ENCODE measurements around the gene ERC1. TPM values are rescaled to one million over a fixed set of nuclear protein-coding genes. Genes with fewer than 3 reads are reported as not detected.

The ERC1 gene
- total RNA-seq, 2 donors from 2014 or later, result 40.3 to 43.0 TPM

DNA sequence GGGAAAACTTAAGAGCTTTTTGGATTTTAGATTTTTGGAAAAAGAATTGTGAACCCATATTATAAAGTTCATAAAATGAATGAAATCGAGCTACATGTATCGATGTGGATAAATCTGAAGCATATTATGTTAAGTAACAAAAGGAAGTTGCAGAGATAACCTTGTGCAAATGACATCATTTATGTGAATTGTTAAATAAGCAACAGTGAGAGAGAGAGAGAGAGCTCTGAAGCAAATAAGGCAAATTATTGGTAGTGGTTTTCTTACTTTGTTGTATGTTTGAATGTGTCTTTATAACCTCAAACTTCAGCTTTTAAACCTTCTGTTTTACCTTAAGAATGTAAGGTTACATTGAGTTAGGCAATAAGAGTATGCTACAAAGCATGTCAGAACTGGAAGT lies 78.8 kb downstream of the ERC1 start:
- H3K4me3 ChIP-seq, result no peak overlapping the region
- H3K36me3 ChIP-seq, result no peaks in the 10 kb centered on the region
- no peak overlapping the region for H3K27ac ChIP-seq
- TF ChIP-seq, protein P1, sequence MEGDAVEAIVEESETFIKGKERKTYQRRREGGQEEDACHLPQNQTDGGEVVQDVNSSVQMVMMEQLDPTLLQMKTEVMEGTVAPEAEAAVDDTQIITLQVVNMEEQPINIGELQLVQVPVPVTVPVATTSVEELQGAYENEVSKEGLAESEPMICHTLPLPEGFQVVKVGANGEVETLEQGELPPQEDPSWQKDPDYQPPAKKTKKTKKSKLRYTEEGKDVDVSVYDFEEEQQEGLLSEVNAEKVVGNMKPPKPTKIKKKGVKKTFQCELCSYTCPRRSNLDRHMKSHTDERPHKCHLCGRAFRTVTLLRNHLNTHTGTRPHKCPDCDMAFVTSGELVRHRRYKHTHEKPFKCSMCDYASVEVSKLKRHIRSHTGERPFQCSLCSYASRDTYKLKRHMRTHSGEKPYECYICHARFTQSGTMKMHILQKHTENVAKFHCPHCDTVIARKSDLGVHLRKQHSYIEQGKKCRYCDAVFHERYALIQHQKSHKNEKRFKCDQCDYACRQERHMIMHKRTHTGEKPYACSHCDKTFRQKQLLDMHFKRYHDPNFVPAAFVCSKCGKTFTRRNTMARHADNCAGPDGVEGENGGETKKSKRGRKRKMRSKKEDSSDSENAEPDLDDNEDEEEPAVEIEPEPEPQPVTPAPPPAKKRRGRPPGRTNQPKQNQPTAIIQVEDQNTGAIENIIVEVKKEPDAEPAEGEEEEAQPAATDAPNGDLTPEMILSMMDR (IDR thresholded peaks at IDR 0.05), result no peak
- no peaks in the 10 kb centered on the region for H3K4me1 ChIP-seq
- H3K27me3 ChIP-seq, result no peaks in the 10 kb centered on the region
- H3K9me3 ChIP-seq, result no peaks in the 10 kb centered on the region
- DNase-seq (ENCODE audit: low spot score), result no peak

DNA sequence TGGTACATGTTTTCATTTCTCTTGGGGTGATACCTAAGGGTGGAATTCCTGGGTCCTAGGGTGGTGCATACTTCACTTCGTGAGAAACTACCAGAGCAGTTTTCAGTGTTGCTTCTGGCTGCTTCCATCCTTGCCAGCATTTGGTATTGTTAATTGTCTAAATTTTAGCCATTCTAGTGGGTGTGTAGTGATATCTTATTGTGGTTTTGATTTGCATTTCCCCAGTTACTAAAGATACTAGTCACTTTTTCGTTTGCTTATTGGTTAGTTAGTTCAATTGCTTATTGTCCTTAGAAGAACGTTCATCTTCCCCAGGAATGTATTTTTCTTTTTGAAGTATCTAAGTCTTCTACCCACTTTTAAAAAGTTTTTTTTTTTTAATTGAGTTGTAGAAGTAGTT lies 80.2 kb downstream of the ERC1 start:
- no peak overlapping the region for H3K27ac ChIP-seq
- no peaks in the 10 kb centered on the region for H3K27me3 ChIP-seq
- TF ChIP-seq, protein P1 (IDR thresholded peaks at IDR 0.05), result no peak
- no peaks in the 10 kb centered on the region for H3K9me3 ChIP-seq
- H3K36me3 ChIP-seq, result no peaks in the 10 kb centered on the region
- no peak overlapping the region for H3K4me3 ChIP-seq
- no peak for DNase-seq (ENCODE audit: low spot score)
- no peaks in the 10 kb centered on the region for H3K4me1 ChIP-seq

DNA sequence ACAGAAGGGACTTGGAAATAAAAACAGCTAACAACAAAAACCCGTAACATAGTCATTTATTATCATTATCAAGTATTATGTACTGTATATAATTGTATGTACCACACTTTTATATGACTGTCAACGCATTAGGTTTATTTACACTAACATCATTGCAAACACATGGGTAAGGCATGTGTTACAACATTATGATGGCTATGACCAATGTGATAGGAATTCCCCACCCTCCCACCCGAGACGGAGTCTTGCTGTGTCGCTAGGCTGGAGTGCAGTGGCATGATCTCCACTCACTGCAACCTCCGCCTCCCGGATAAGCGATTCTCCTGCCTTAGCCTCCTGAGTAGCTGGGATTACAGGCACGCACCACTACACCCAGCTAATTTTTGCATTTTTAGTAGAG lies 82.6 kb downstream of the ERC1 start:
- Histone ChIP-seq H3K27me3 (no peaks in the 10 kb centered on the region), H3K9me3 (no peaks in the 10 kb centered on the region), H3K36me3 (no peaks in the 10 kb centered on the region), H3K4me1 (peaks cover 0 to 10% of the 10 kb centered on the region in 2 donors), H3K27ac (no peak overlapping the region), H3K4me3 (no peak overlapping the region)
- TF ChIP-seq, protein P1 (IDR thresholded peaks at IDR 0.05), result no peak
- no peak for DNase-seq (ENCODE audit: low spot score)

DNA sequence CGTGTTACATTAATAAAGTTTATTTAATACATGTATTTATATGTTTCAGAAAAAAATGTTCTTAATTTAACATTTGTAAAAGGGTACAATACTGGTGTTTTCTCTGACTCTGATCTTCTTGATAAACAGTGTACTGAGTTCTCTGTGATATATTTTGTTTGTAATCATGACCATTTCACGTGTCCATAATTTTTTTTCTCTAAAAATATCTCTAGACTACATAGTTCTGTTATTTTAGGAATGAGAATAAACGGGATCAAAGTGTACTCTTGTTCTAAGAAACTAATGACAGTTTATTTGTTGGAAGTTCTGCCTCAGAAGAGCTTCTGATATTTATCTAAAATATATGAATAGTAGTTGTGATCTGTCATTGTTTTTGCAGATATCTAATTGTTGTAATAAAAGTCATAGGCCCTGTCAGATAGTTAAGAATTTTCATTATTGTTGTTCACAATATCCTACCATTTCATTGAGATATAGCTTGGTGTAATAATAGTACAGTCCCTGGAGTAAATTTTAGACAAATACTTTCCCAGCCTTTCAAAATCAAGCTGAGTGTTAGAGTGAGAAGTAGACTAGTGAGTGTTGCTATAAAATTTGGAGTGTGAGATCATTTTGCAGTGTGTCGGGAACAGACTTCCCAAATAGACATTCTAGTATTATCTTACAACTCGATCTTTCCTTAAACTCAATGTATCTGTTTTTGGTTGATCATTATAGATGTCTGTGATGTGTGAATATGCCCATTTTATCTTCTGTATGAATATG lies 86.2 kb downstream of the ERC1 start:
- peaks cover 0 to 10% of the 10 kb centered on the region in 2 donors for H3K4me1 ChIP-seq
- peak overlapping the region; percentile 31 to 53 for H3K27ac ChIP-seq
- H3K36me3 ChIP-seq, result no peaks in the 10 kb centered on the region
- H3K4me3 ChIP-seq, result no peak overlapping the region
- no peaks in the 10 kb centered on the region for H3K27me3 ChIP-seq
- DNase-seq (ENCODE audit: low spot score), result no peak
- TF ChIP-seq, protein P1 (IDR thresholded peaks at IDR 0.05), result no peak
- no peaks in the 10 kb centered on the region for H3K9me3 ChIP-seq

DNA sequence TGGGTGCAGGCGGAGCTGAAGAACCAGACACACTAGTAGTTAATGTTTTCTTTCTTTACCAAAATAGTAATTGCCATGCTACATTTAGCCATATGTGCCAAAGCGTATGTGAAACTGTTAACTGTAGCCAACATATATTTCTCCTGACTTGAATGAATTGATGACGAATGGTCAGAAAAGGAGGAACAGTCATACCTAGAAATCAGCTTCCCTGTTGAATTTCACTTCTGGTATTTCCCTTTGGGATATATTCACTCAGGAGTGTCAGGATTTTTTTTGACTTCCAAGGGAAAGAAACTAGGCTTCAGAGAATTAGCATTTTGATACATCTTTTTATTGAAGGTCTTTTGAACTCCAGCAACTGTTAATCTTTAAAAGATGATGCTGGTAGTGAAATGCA lies 87.0 kb downstream of the ERC1 start:
- H3K9me3 ChIP-seq, result no peaks in the 10 kb centered on the region
- H3K27me3 ChIP-seq, result no peaks in the 10 kb centered on the region
- no peak for DNase-seq (ENCODE audit: low spot score)
- no peaks in the 10 kb centered on the region for H3K36me3 ChIP-seq
- TF ChIP-seq, protein P1 (IDR thresholded peaks at IDR 0.05), result no peak
- no peak overlapping the region for H3K4me3 ChIP-seq
- H3K27ac ChIP-seq, result peak overlapping the region; percentile 31 to 53
- H3K4me1 ChIP-seq, result peaks cover 0 to 10% of the 10 kb centered on the region in 2 donors

Measured in right atrium auricular region (tissue), 2 donors.